ENCODE data around the gene CCDC15.

CCDC15 gene

DNA sequence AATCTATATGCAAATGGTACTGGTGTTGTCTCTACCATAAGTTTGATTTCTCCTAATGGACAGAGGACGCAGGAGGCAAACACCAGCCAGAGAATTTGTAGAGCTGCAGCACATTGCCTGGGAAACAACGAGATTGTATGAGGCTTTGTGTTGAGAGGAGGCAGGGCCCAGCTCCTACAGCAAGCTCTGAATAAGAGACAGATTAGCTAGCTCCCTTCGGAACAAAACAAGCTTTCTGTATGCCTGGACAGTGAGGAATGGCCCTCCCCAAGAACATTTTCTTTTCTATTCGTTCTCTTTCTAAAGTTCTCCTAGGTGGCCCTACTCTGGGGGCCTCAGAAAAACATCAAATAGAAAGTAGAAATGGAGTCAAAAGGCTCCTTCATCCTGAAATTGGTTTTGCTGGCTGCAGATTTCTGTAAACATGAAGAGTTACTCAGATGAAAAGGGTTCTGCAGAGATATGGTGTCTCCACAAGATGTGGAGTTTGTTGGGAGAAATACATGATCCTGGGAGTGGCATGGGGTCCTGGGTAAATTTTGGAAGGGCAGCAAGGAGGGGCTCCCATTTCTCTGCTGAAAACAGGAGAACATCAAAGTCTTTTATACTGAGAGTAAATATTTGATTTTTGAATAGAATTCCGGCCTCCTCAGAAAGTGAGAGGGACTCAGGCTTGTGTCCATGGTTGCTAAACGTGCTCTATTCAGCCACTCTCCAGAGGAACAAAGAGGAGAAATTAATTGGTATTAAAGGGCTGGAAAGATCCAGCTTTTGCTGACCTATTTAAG, 11.3 kb upstream of the CCDC15 start:
- in situ Hi-C loops (cut with MboI; ENCODE audit: low pct_unique_long_range_greater_than_20kb, low sequenced_read_pairs, unreplicated experiment) = no loop called here
- DNase-seq (ENCODE audit: low spot score) = no peak
- TF ChIP-seq, protein P1, sequence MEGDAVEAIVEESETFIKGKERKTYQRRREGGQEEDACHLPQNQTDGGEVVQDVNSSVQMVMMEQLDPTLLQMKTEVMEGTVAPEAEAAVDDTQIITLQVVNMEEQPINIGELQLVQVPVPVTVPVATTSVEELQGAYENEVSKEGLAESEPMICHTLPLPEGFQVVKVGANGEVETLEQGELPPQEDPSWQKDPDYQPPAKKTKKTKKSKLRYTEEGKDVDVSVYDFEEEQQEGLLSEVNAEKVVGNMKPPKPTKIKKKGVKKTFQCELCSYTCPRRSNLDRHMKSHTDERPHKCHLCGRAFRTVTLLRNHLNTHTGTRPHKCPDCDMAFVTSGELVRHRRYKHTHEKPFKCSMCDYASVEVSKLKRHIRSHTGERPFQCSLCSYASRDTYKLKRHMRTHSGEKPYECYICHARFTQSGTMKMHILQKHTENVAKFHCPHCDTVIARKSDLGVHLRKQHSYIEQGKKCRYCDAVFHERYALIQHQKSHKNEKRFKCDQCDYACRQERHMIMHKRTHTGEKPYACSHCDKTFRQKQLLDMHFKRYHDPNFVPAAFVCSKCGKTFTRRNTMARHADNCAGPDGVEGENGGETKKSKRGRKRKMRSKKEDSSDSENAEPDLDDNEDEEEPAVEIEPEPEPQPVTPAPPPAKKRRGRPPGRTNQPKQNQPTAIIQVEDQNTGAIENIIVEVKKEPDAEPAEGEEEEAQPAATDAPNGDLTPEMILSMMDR (IDR thresholded peaks at IDR 0.05; ENCODE audit: extremely low read depth, insufficient read depth, missing control alignments) = no peak

DNA sequence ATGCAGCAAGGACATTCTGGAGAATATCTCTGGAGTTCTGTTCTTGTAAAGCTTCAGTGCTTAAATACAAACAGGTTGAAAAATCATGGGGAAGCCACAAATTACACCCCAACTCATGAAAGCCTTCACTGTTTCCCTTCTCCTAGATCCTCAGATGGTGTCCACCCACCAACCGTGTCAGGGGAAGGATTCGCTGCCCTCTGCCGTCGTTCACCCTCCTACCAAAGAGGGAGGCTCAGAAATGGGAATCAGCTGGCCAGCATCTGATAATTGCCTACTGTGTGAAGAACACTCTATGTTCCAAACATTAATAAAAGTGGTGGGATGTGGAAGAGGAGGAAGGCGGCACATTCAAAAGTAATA, 10.8 kb upstream of the CCDC15 start:
- TF ChIP-seq, protein P1 (IDR thresholded peaks at IDR 0.05; ENCODE audit: extremely low read depth, insufficient read depth, missing control alignments) = no peak
- no peak for DNase-seq (ENCODE audit: low spot score)
- in situ Hi-C loops (cut with MboI; ENCODE audit: low pct_unique_long_range_greater_than_20kb, low sequenced_read_pairs, unreplicated experiment) = no loop called here

DNA sequence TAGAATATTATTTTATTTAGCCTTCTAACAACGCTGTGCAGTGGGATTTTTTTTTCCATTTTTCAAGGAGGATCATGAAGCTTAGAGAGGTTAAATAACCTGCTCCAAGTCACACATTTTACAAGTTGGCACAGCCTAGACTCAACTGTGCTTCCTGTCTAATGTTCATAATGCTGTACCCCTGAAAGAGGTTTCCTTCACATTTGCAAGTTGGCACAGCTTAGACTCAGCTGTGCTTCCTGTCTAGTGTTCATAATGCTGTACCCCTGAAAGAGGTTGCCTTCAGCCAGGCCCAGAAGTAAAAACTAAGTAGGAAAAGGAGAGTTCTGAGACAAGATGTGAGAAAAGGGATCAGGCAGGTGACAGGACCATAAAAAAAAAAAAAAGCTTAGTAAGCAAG, 10.3 kb upstream of the CCDC15 start:
- no peak for DNase-seq (ENCODE audit: low spot score)
- in situ Hi-C loops (cut with MboI; ENCODE audit: low pct_unique_long_range_greater_than_20kb, low sequenced_read_pairs, unreplicated experiment) = no loop called here
- TF ChIP-seq, protein P1 (IDR thresholded peaks at IDR 0.05; ENCODE audit: extremely low read depth, insufficient read depth, missing control alignments) = no peak

DNA sequence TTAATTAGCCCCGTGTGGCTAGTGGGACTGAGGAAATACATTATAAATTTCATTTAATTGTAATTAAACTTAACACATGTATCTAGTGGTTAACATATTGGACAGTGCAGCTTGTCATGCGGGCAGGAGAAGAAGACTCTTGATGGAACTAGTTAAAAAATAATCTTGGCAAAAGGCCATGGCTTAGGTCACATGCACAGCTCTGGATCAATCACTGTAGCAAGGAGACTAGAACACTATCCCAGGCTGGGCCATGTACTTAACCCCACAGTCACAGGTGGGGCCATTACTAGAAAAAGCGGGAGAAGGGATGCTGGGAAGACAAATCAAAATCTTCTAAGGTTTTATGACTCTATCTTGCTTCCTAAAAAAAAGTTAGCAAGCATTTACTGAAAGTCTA, 9.4 kb upstream of the CCDC15 start:
- in situ Hi-C loops (cut with MboI; ENCODE audit: low pct_unique_long_range_greater_than_20kb, low sequenced_read_pairs, unreplicated experiment) = no loop called here
- no peak for DNase-seq (ENCODE audit: low spot score)
- TF ChIP-seq, protein P1 (IDR thresholded peaks at IDR 0.05; ENCODE audit: extremely low read depth, insufficient read depth, missing control alignments) = no peak

DNA sequence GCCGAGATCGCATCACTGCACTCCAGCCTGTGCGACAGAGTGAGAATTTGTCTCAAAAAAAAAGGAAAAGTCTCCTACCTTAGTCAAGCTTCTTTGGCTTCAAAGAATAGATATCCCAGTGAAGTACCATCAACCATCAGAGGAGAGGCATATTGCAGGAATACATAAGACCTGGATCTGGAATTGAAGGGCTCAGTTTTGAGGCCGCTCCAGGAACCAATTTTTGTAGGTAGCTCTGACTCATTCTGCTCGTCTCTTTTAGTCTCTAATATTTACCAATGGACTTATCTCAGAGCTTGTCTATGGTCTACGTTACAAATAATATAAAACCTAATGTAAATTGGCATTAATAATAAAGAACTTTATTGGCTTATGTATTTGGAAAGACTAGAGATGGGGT, 8.2 kb upstream of the CCDC15 start:
- in situ Hi-C loops (cut with MboI; ENCODE audit: low pct_unique_long_range_greater_than_20kb, low sequenced_read_pairs, unreplicated experiment) = no loop called here
- TF ChIP-seq, protein P1 (IDR thresholded peaks at IDR 0.05; ENCODE audit: extremely low read depth, insufficient read depth, missing control alignments) = no peak
- DNase-seq (ENCODE audit: low spot score) = no peak

DNA sequence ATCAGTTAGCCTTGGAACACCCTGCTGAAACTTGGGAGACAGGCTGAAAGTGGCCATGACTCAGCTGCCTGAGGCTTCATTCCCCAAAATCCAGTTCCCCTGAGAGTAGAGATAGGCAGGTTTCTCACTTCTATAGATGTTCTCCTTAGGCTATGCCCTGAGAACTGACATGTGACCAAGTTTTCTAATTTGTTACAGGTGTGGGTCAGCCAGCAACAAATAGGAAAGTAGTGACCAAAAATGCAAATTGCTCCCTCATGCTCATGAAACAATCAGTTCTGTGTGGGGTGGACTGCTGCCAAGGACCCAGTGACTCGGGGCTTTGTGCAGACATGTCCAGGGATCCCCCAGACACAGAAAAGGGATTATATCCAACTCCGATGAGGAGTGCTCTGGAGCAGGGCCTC, 7.3 kb upstream of the CCDC15 start:
- DNase-seq (ENCODE audit: low spot score) = no peak
- TF ChIP-seq, protein P1 (IDR thresholded peaks at IDR 0.05; ENCODE audit: extremely low read depth, insufficient read depth, missing control alignments) = no peak
- in situ Hi-C loops (cut with MboI; ENCODE audit: low pct_unique_long_range_greater_than_20kb, low sequenced_read_pairs, unreplicated experiment) = no loop called here
